ENCODE data around the gene ACOT7. TPM values are rescaled to one million over a fixed set of nuclear protein-coding genes. Genes with fewer than 3 reads are reported as not detected.

ACOT7 gene
- total and polyA plus RNA-seq, 2 of the 13 experiments (the other 11 are each of a cell fraction or from before 2014, with no cell fraction given) = 33.0 to 55.8 TPM

- TF ChIP-seq ZNF687 (CRISPR knock-in tag; IDR thresholded peaks at IDR 0.05) (no peak), THAP7 (CRISPR knock-in tag; IDR thresholded peaks at IDR 0.05) (no peak), HNRNPH1 (optimal IDR thresholded peaks at IDR 0.05; ENCODE audit: low read depth, low read length) (no peak), SRSF9 (IDR thresholded peaks at IDR 0.05; ENCODE audit: borderline replicate concordance, insufficient read depth, low read depth, low read length, poor library complexity, severe bottlenecking) (no peak)
Measured at GRCh38 chr1:6279066-6279465, 114.5 kb downstream of the ACOT7 start (continued).

GRCh38 chr1:6278263-6278662, 115.3 kb downstream of the ACOT7 start:
- H3K36me3 ChIP-seq (replicated peaks in 1 of 2; ENCODE audit: control insufficient read depth in 1 of 2, insufficient read depth in 2 of 2, low read length in 2 of 2) = peaks cover under 1 to 1% of the 10 kb centered on the region in 2 experiments; a peak in 2 of 5 replicates
- FAIRE-seq = no peak
- H3K27ac ChIP-seq (ENCODE audit: extremely low read length, insufficient read depth, low read length) = no peak overlapping the region
- no peaks in the 10 kb centered on the region for H3K79me2 ChIP-seq (ENCODE audit: insufficient read depth, low read length)
- no peak overlapping the region for H3K9ac ChIP-seq (ENCODE audit: insufficient read depth, low read depth, low read length)
- in situ Hi-C loops (cut with HindIII; ENCODE audit: extremely low pct_ligation_motif_present, low pct_unique_long_range_greater_than_20kb) = no loop called here
- H3K4me3 ChIP-seq (replicated peaks in 1 of 3; ENCODE audit: insufficient read depth in 1 of 3, low read depth in 2 of 3, low read length in 3 of 3) = no peak overlapping the region
- CTCF ChIA-PET (ENCODE audit: low intra/inter-chr PET ratio, low total read pairs) = no interaction called here
- BruUV-seq (replicated peaks) = no TSS peak
- H3K9me3 ChIP-seq (ENCODE audit: low read length) = no peaks in the 10 kb centered on the region
- 95% methylated on average over 9 of the region's 9 CpGs for WGBS (ENCODE audit: low lambda C conversion rate)
- no peak overlapping the region for H2AFZ ChIP-seq (ENCODE audit: low read length)
- TF ChIP-seq TCF7L2 (IDR thresholded peaks at IDR 0.05; ENCODE audit: low read depth, low read length) (no peak), TMF1 (CRISPR knock-in tag; IDR thresholded peaks at IDR 0.05; ENCODE audit: low read depth) (no peak), NBN (conservative IDR thresholded peaks at IDR 0.05) (no peak), PHF8 (CRISPR knock-in tag; IDR thresholded peaks at IDR 0.05) (no peak), ZNF772 (CRISPR knock-in tag; IDR thresholded peaks at IDR 0.05) (no peak), ZNF567 (CRISPR knock-in tag; IDR thresholded peaks at IDR 0.05; ENCODE audit: borderline replicate concordance) (no peak)
- H3K4me2 ChIP-seq (ENCODE audit: low read depth, low read length) = no peak overlapping the region
- intact Hi-C loops (cut with micrococcal nuclease; ENCODE audit: unreplicated experiment) = no loop called here
- no peak for ATAC-seq
- POLR2A ChIA-PET = no interaction called here
- H4K20me1 ChIP-seq (ENCODE audit: insufficient read depth, low read length) = no peaks in the 10 kb centered on the region
- H3K27me3 ChIP-seq (ENCODE audit: control insufficient read depth in 1 of 2, insufficient read depth in 2 of 2, low read length in 2 of 2) = no peaks in the 10 kb centered on the region
- DNase-seq (ENCODE audit: low spot score) = no peak
- H3K4me1 ChIP-seq (ENCODE audit: insufficient read depth, low read length) = peaks cover 27% of the 10 kb centered on the region

All from HepG2 (cell line).